Neural cell (in vitro differentiated cells): ENCODE measurements around the gene TNIP1.

ENCODE experiments used
- EP300 ChIP-seq: fragments of 450-650 bp; conservative IDR thresholded peaks from 2 replicates; pipeline ENCODE4 v1.6.1; 2014; ENCODE audit warnings: antibody characterized with exemption, mild to moderate bottlenecking, moderate library complexity; ENCODE audit not compliant: poor library complexity, severe bottlenecking
- EZH2 ChIP-seq: fragments of 200-600, 300-800 bp; shearing (Covaris generic), sonication (generic); IDR thresholded peaks from 2 replicates; pipeline ENCODE4 v1.6.1; 2014; ENCODE audit warnings: antibody characterized with exemption, low read length, borderline replicate concordance, mild to moderate bottlenecking; ENCODE audit not compliant: insufficient read depth, poor library complexity, severe bottlenecking
- MXI1 ChIP-seq: fragments of 450-650 bp; conservative IDR thresholded peaks from 2 replicates; pipeline ENCODE4 v1.6.1; 2014; ENCODE audit warnings: antibody characterized with exemption, mild to moderate bottlenecking; ENCODE audit not compliant: poor library complexity, severe bottlenecking
- POLR2AphosphoS5 ChIP-seq: IDR thresholded peaks from 2 replicates; pipeline ENCODE4 v1.6.1; 2012
- RAD21 ChIP-seq: fragments of 450-650 bp; conservative IDR thresholded peaks from 2 replicates; pipeline ENCODE4 v1.6.1; 2014; ENCODE audit warnings: antibody characterized with exemption, mild to moderate bottlenecking, moderate library complexity
- SMC3 ChIP-seq: fragments of 450-650 bp; conservative IDR thresholded peaks from 2 replicates; pipeline ENCODE4 v1.6.1; 2014; ENCODE audit warnings: antibody characterized with exemption, mild to moderate bottlenecking, moderate library complexity; ENCODE audit not compliant: poor library complexity
- TAF1 ChIP-seq: IDR thresholded peaks from 2 replicates; pipeline ENCODE4 v1.6.1; 2012; ENCODE audit warnings: low read depth
- TF ChIP-seq, protein P1 (sequence below): fragments of 450-650 bp; IDR thresholded peaks from 2 replicates; pipeline ENCODE4 v1.5.1; 2014; ENCODE audit warnings: antibody characterized with exemption, mild to moderate bottlenecking, moderate library complexity; ENCODE audit not compliant: poor library complexity, severe bottlenecking
- TF ChIP-seq, protein P2 (sequence below): IDR thresholded peaks from 2 replicates; pipeline ENCODE4 v1.6.1; 2012; ENCODE audit warnings: borderline replicate concordance

DNA sequence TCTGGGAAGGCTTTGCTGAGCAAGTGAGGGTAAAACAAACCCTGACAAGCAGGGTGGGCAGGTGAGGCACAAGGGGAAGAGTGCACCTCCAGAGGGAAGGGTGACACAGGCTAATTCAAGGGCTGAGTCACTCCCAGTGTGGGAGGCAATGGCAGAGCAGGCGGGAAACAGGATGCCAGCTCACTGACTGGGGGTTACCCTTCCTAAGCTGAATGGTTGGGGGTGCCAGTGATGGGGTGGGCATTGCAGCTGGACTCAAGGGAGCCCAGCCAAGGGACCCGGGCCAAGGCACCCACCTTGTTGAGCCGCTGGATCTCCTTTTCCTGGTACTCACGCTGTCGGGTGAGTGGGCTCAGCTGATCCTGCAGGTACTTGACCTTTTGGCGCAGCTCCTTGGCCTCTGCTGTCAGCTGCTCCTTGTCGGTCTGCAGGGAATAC, 42.0 kb downstream of the TNIP1 start:
- TF ChIP-seq, protein P1, sequence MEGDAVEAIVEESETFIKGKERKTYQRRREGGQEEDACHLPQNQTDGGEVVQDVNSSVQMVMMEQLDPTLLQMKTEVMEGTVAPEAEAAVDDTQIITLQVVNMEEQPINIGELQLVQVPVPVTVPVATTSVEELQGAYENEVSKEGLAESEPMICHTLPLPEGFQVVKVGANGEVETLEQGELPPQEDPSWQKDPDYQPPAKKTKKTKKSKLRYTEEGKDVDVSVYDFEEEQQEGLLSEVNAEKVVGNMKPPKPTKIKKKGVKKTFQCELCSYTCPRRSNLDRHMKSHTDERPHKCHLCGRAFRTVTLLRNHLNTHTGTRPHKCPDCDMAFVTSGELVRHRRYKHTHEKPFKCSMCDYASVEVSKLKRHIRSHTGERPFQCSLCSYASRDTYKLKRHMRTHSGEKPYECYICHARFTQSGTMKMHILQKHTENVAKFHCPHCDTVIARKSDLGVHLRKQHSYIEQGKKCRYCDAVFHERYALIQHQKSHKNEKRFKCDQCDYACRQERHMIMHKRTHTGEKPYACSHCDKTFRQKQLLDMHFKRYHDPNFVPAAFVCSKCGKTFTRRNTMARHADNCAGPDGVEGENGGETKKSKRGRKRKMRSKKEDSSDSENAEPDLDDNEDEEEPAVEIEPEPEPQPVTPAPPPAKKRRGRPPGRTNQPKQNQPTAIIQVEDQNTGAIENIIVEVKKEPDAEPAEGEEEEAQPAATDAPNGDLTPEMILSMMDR: no peak
- TF ChIP-seq MXI1 (no peak), POLR2AphosphoS5 (no peak), EZH2 (no peak), EP300 (no peak), RAD21 (no peak), TAF1 (no peak), SMC3 (no peak)
- TF ChIP-seq, protein P2, sequence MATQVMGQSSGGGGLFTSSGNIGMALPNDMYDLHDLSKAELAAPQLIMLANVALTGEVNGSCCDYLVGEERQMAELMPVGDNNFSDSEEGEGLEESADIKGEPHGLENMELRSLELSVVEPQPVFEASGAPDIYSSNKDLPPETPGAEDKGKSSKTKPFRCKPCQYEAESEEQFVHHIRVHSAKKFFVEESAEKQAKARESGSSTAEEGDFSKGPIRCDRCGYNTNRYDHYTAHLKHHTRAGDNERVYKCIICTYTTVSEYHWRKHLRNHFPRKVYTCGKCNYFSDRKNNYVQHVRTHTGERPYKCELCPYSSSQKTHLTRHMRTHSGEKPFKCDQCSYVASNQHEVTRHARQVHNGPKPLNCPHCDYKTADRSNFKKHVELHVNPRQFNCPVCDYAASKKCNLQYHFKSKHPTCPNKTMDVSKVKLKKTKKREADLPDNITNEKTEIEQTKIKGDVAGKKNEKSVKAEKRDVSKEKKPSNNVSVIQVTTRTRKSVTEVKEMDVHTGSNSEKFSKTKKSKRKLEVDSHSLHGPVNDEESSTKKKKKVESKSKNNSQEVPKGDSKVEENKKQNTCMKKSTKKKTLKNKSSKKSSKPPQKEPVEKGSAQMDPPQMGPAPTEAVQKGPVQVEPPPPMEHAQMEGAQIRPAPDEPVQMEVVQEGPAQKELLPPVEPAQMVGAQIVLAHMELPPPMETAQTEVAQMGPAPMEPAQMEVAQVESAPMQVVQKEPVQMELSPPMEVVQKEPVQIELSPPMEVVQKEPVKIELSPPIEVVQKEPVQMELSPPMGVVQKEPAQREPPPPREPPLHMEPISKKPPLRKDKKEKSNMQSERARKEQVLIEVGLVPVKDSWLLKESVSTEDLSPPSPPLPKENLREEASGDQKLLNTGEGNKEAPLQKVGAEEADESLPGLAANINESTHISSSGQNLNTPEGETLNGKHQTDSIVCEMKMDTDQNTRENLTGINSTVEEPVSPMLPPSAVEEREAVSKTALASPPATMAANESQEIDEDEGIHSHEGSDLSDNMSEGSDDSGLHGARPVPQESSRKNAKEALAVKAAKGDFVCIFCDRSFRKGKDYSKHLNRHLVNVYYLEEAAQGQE: no peak
